SK-N-SH (cell line): ENCODE data around the gene WHAMM. TPM values are rescaled to one million over a fixed set of nuclear protein-coding genes. Genes with fewer than 3 reads are reported as not detected.

ENCODE experiments used
- CTCF ChIA-PET: fragments of 300-600, 350-600 bp; formaldehyde crosslinking; extraction: SDS; loops from one replicate; lab custom pipeline; 2021; lab: Yijun Ruan, JAX
- POLR2A ChIA-PET: fragments of 350-600 bp; sonication (Branson Sonifier 250); formaldehyde crosslinking; extraction: SDS; loops from one replicate; lab custom pipeline; 2020; ENCODE audit warnings: antibody characterized with exemption, inconsistent platforms; lab: Yijun Ruan, JAX
- DNase-seq: peaks from one replicate; pipeline ENCODE4 v3.0.0; 2012
- H2AFZ ChIP-seq: fragments of 200-600 bp; sonication (generic); 2 replicates; pipeline ENCODE4 v1.8.1; 2016; ENCODE audit warnings: antibody characterized with exemption, mild to moderate bottlenecking, low read depth
- H3F3A ChIP-seq: fragments of 200-600 bp; sonication (generic); replicated peaks from 2 replicates; pipeline ENCODE3; 2016; ENCODE audit warnings: antibody characterized with exemption, mild to moderate bottlenecking; ENCODE audit not compliant: insufficient read depth
- H3K27ac ChIP-seq, 2 experiments: fragments of 200-500 bp in 1 of 2; fragments of 200-600 bp in 1 of 2; sonication (Bioruptor generic) in 1 of 2; sonication (generic), shearing (Covaris generic) in 1 of 2; 2 replicates each; pipeline versions ENCODE4 v1.5.1 to v1.6.1; 2014 to 2016; ENCODE audit warnings: low read depth in 2 of 2, inconsistent platforms in 1 of 2, low read length in 1 of 2, mild to moderate bottlenecking in 1 of 2, mixed read lengths in 1 of 2
- H3K27me3 ChIP-seq: fragments of 200-600 bp; sonication (generic), shearing (Covaris generic); 2 replicates; pipeline ENCODE4 v1.6.1; 2016; ENCODE audit warnings: mixed run types; ENCODE audit not compliant: insufficient read depth
- H3K36me3 ChIP-seq, 2 experiments: fragments of 200-500 bp in 1 of 2; fragments of 200-600 bp in 1 of 2; sonication (Bioruptor generic) in 1 of 2; sonication (generic) in 1 of 2; replicated peaks in 1 of 2; 2 replicates each; pipeline versions ENCODE3 to v1.5.1; 2014 to 2016; ENCODE audit warnings: low read length in 1 of 2, mild to moderate bottlenecking in 1 of 2; ENCODE audit not compliant: insufficient read depth in 2 of 2, control insufficient read depth in 1 of 2
- H3K4me1 ChIP-seq, 2 experiments: fragments of 200-500 bp in 1 of 2; fragments of 200-600 bp in 1 of 2; sonication (Bioruptor generic) in 1 of 2; sonication (generic), shearing (Covaris generic) in 1 of 2; 2 replicates each; pipeline versions ENCODE4 v1.5.1 to v1.6.1; 2014 to 2016; ENCODE audit warnings: low read depth in 1 of 2, low read length in 1 of 2, mixed run types in 1 of 2; ENCODE audit not compliant: insufficient read depth in 2 of 2, control insufficient read depth in 1 of 2
- H3K4me2 ChIP-seq: fragments of 200-600 bp; sonication (generic), shearing (Covaris generic); 2 replicates; pipeline ENCODE4 v1.6.1; 2017; ENCODE audit warnings: mixed run types
- H3K4me3 ChIP-seq, 2 experiments: fragments of 200-500 bp in 1 of 2; fragments of 200-600 bp in 1 of 2; sonication (Bioruptor generic) in 1 of 2; sonication (generic), shearing (Covaris generic) in 1 of 2; 2 replicates each; pipeline versions ENCODE4 v1.5.1 to v1.8.1; 2014 to 2016; ENCODE audit warnings: low read depth in 2 of 2, inconsistent platforms in 1 of 2, low read length in 1 of 2, mild to moderate bottlenecking in 1 of 2, mixed read lengths in 1 of 2, moderate library complexity in 1 of 2
- H3K79me2 ChIP-seq: fragments of 200-600 bp; sonication (generic); 2 replicates; pipeline ENCODE4 v1.8.1; 2017; ENCODE audit warnings: mild to moderate bottlenecking; ENCODE audit not compliant: insufficient read depth
- H3K9ac ChIP-seq: fragments of 200-600 bp; sonication (generic); 2 replicates; pipeline ENCODE4 v1.6.1; 2017; ENCODE audit warnings: mixed run types
- H3K9me2 ChIP-seq: fragments of 200-600 bp; sonication (generic); 2 replicates; pipeline ENCODE4 v1.6.1; 2017; ENCODE audit warnings: mixed run types
- H3K9me3 ChIP-seq: fragments of 200-600 bp; sonication (generic); 2 replicates; pipeline ENCODE4 v1.6.1; 2017; ENCODE audit warnings: mixed run types, mild to moderate bottlenecking, moderate library complexity
- H4K20me1 ChIP-seq: fragments of 200-600 bp; sonication (generic); 2 replicates; pipeline ENCODE4 v1.6.1; 2017; ENCODE audit warnings: mild to moderate bottlenecking, mixed run types; ENCODE audit not compliant: insufficient read depth
- CHD2 ChIP-seq: fragments of 150-350 bp; IDR thresholded peaks from 2 replicates; pipeline ENCODE4 v1.6.1; 2018; ENCODE audit warnings: low read length; ENCODE audit not compliant: partially characterized antibody
- CTCF ChIP-seq: fragments of 200-600 bp; sonication (generic); IDR thresholded peaks from 2 replicates; pipeline ENCODE4 v1.6.1; 2017; ENCODE audit warnings: antibody characterized with exemption, mild to moderate bottlenecking, moderate library complexity
- ELF1 ChIP-seq: IDR thresholded peaks from 2 replicates; pipeline ENCODE4 v1.4.0; 2012
- EP300 ChIP-seq, 2 experiments: IDR thresholded peaks; 2 replicates each; pipeline versions ENCODE4 v1.4.0 to v1.6.1; 2012; ENCODE audit warnings: borderline replicate concordance in 1 of 2, low read depth in 1 of 2, low read length in 1 of 2
- GABPA ChIP-seq: IDR thresholded peaks from 2 replicates; pipeline ENCODE4 v1.4.0; 2012; ENCODE audit warnings: low read depth, mild to moderate bottlenecking
- GATA2 ChIP-seq: sonication (generic); formaldehyde crosslinking; IDR thresholded peaks from 2 replicates; pipeline ENCODE4 v1.5.0; 2020; ENCODE audit warnings: mild to moderate bottlenecking, missing genetic modification reagents
- IRF3 ChIP-seq: fragments of 150-350 bp; IDR thresholded peaks from 2 replicates; pipeline ENCODE4 v1.6.1; 2016; ENCODE audit warnings: mild to moderate bottlenecking, low read depth, low read length
- NFIC ChIP-seq: IDR thresholded peaks from 2 replicates; pipeline ENCODE4 v1.4.0; 2012; ENCODE audit warnings: borderline replicate concordance
- RFX5 ChIP-seq: IDR thresholded peaks from 2 replicates; pipeline ENCODE4 v1.6.1; 2012; ENCODE audit warnings: mild to moderate bottlenecking, improper control_type of control experiment, low read length
- SMC3 ChIP-seq: IDR thresholded peaks from 2 replicates; pipeline ENCODE4 v1.6.1; 2012; ENCODE audit warnings: low read depth, low read length, improper control_type of control experiment
- TEAD4 ChIP-seq: IDR thresholded peaks from 2 replicates; pipeline ENCODE4 v1.4.0; 2012; ENCODE audit warnings: mild to moderate bottlenecking, borderline replicate concordance; ENCODE audit not compliant: insufficient read depth
- USF1 ChIP-seq: IDR thresholded peaks from 2 replicates; pipeline ENCODE4 v1.4.0; 2012; ENCODE audit warnings: low read depth, borderline replicate concordance
- ZBTB33 ChIP-seq: IDR thresholded peaks from 2 replicates; pipeline ENCODE4 v1.4.0; 2012; ENCODE audit warnings: low read depth, borderline replicate concordance
- WGBS: methylation state at CpG from one replicate; pipeline ENCODE4 v1.1.6; 2017; ENCODE audit warnings: low lambda C conversion rate; 5-methylcytosine and 5-hydroxymethylcytosine counted together
- polyA plus RNA-seq, 3 experiments: library from polyadenylated mRNA; depleted of rRNA; stranded (reverse); fragments of >200 nt; gene quantifications; 2 replicates each; pipeline ENCODE4 v1.2.3, GENCODE V29; 2012

Gene WHAMM
- polyA plus RNA-seq, 1 of the 3 experiments (the other 2 are of a cell fraction) = 2.3 TPM

GRCh38 chr15:82798104-82798503 lies 11.3 kb upstream of the WHAMM start:
- Histone ChIP-seq H3K79me2 (no peaks in the 10 kb centered on the region), H4K20me1 (no peaks in the 10 kb centered on the region), H3K27me3 (no peaks in the 10 kb centered on the region), H2AFZ (no peak overlapping the region), H3K4me2 (no peak overlapping the region), H3K4me3 (no peak overlapping the region), H3F3A (no peaks in the 10 kb centered on the region), H3K27ac (no peak overlapping the region), H3K9ac (no peak overlapping the region), H3K36me3 (peaks cover 0 to 4% of the 10 kb centered on the region in 2 experiments), H3K9me2 (no peaks in the 10 kb centered on the region), H3K9me3 (no peaks in the 10 kb centered on the region; the same call in 1 of the 2 replicates), H3K4me1 (no peaks in the 10 kb centered on the region)
- ChIA-PET CTCF (no interaction called here), POLR2A (no interaction called here)
- TF ChIP-seq GATA2 (no peak), GABPA (no peak), RFX5 (no peak), ZBTB33 (no peak), IRF3 (no peak), ELF1 (no peak)
- 31% methylated on average over 4 of the region's 4 CpGs for WGBS
- no peak for DNase-seq

- no peak for DNase-seq
- Histone ChIP-seq H3K9me3 (no peaks in the 10 kb centered on the region), H3K4me1 (no peaks in the 10 kb centered on the region), H3K79me2 (no peaks in the 10 kb centered on the region), H3K4me2 (no peak overlapping the region), H3K27me3 (no peaks in the 10 kb centered on the region), H3K9me2 (no peaks in the 10 kb centered on the region), H2AFZ (no peak overlapping the region), H3K36me3 (peaks cover 0 to 4% of the 10 kb centered on the region in 2 experiments), H4K20me1 (no peaks in the 10 kb centered on the region), H3F3A (no peaks in the 10 kb centered on the region), H3K27ac (no peak overlapping the region), H3K4me3 (no peak overlapping the region), H3K9ac (no peak overlapping the region)
- WGBS = 67% methylated on average over 5 of the region's 5 CpGs
- TF ChIP-seq EP300 (IDR thresholded peaks at IDR 0.05; ENCODE audit: borderline replicate concordance in 1 of 2, low read depth in 1 of 2, low read length in 1 of 2) = no peak
- TF ChIP-seq USF1 = no peak
- TF ChIP-seq GATA2 = no peak
- TF ChIP-seq TEAD4 = no peak
- TF ChIP-seq SMC3 = no peak
- TF ChIP-seq ZBTB33 = no peak
- no peak for TF ChIP-seq CTCF
- TF ChIP-seq NFIC = no peak
- TF ChIP-seq CHD2 = no peak
- ChIA-PET POLR2A (no interaction called here), CTCF (no interaction called here)
Measured at GRCh38 chr15:82798531-82799166, 10.8 kb upstream of the WHAMM start.
